K562 (cell line): ENCODE data around the gene RNF214. TPM values are rescaled to one million over a fixed set of nuclear protein-coding genes. Genes with fewer than 3 reads are reported as not detected.

Experiments used
- CBFB ChIP-seq: sonication (generic); formaldehyde crosslinking; IDR thresholded peaks from 2 replicates; pipeline ENCODE4 v1.4.0; 2020; ENCODE audit warnings: mild to moderate bottlenecking, missing genetic modification reagents
- DIDO1 ChIP-seq: fragments of 450-650 bp; IDR thresholded peaks from 2 replicates; pipeline ENCODE4 v1.6.1; 2016; ENCODE audit warnings: low read depth, missing biosample characterization, missing genetic modification characterization
- GTF2B ChIP-seq: IDR thresholded peaks from 2 replicates; pipeline ENCODE4 v1.6.1; 2011; ENCODE audit not compliant: insufficient read length; ENCODE audit errors: extremely low read depth
- KAT8 ChIP-seq: fragments of 450-650 bp; IDR thresholded peaks from 2 replicates; pipeline ENCODE4 v1.6.1; 2016; ENCODE audit warnings: low read depth, mild to moderate bottlenecking
- KLF10 ChIP-seq: fragments of 250-450 bp; sonication (Bioruptor Pico); IDR thresholded peaks from 2 replicates; pipeline ENCODE4 v1.6.1; 2021; ENCODE audit warnings: matching md5 sums
- MTA2 ChIP-seq: fragments of 450-650 bp; IDR thresholded peaks from 2 replicates; pipeline ENCODE4 v1.6.1; 2016; ENCODE audit warnings: low read depth
- MXD1 ChIP-seq: fragments of 250-450 bp; sonication (Bioruptor Pico); IDR thresholded peaks from 2 replicates; pipeline ENCODE4 v1.8.0; 2021; ENCODE audit warnings: borderline replicate concordance, mild to moderate bottlenecking, moderate library complexity; ENCODE audit not compliant: poor library complexity, severe bottlenecking
- MXI1 ChIP-seq: IDR thresholded peaks from 2 replicates; pipeline ENCODE4 v1.6.1; 2011; ENCODE audit warnings: low read depth, mild to moderate bottlenecking, improper control_type of control experiment, low read length
- NFIC ChIP-seq: fragments of 450-650 bp; IDR thresholded peaks from 2 replicates; pipeline ENCODE4 v1.6.1; 2017; ENCODE audit warnings: mild to moderate bottlenecking, inconsistent platforms
- NR0B1 ChIP-seq: fragments of 450-650 bp; IDR thresholded peaks from one replicate; pipeline ENCODE4 v1.6.1; 2018; ENCODE audit warnings: mild to moderate bottlenecking, moderate library complexity; ENCODE audit not compliant: partially characterized antibody
- RBFOX2 ChIP-seq: fragments of 200-400 bp; formaldehyde crosslinking; IDR thresholded peaks from 2 replicates; pipeline ENCODE4 v1.6.1; 2017; ENCODE audit warnings: low read depth, mild to moderate bottlenecking, low read length, moderate library complexity
- RBM14 ChIP-seq: fragments of 200-400 bp; formaldehyde crosslinking; IDR thresholded peaks from 2 replicates; pipeline ENCODE4 v1.6.1; 2018; ENCODE audit warnings: low read depth, mild to moderate bottlenecking, low read length, moderate library complexity, borderline replicate concordance; ENCODE audit not compliant: insufficient read depth
- SNAPC5 ChIP-seq: fragments of 250-450 bp; sonication (Bioruptor Pico); IDR thresholded peaks from 2 replicates; pipeline ENCODE4 v1.8.0; 2021; ENCODE audit warnings: moderate library complexity, mild to moderate bottlenecking, inconsistent platforms
- SRSF3 ChIP-seq: fragments of 200-400 bp; formaldehyde crosslinking; IDR thresholded peaks from 2 replicates; pipeline ENCODE4 v1.6.1; 2016; ENCODE audit warnings: mild to moderate bottlenecking, low read length, moderate library complexity; ENCODE audit not compliant: insufficient read depth
- ZBTB11 ChIP-seq, 3 experiments: fragments of 200-800 bp in 1 of 3; fragments of 250-450 bp in 1 of 3; fragments of 450-650 bp in 1 of 3; sonication (Bioruptor Pico) in 1 of 3; sonication (Bioruptor generic) in 1 of 3; formaldehyde crosslinking in 1 of 3; IDR thresholded peaks; 2 replicates each; pipeline versions ENCODE4 v1.6.1 to v1.8.0; 2016 to 2022; ENCODE audit warnings: mild to moderate bottlenecking in 2 of 3, missing genetic modification characterization in 2 of 3, missing compliant biosample characterization in 1 of 3, moderate library complexity in 1 of 3
- ZBTB12 ChIP-seq: fragments of 250-450 bp; sonication (Bioruptor Pico); IDR thresholded peaks from 2 replicates; pipeline ENCODE4 v1.4.0; 2020
- ZBTB8A ChIP-seq: fragments of 450-650 bp; IDR thresholded peaks from 2 replicates; pipeline ENCODE4 v1.6.1; 2018; ENCODE audit warnings: mild to moderate bottlenecking, moderate library complexity; ENCODE audit not compliant: partially characterized antibody
- ZEB2 ChIP-seq: fragments of 450-650 bp; IDR thresholded peaks from 2 replicates; pipeline ENCODE4 v1.6.1; 2016
- ZNF224 ChIP-seq: sonication (generic); formaldehyde crosslinking; IDR thresholded peaks from 2 replicates; pipeline ENCODE4 v1.8.0; 2022; ENCODE audit warnings: mild to moderate bottlenecking, missing genetic modification reagents
- ZNF316 ChIP-seq: fragments of 450-650 bp; IDR thresholded peaks from 2 replicates; pipeline ENCODE4 v1.6.1; 2016
- polyA plus RNA-seq, 8 experiments: library from polyadenylated mRNA; depleted of rRNA in 4 of 8; stranded (reverse) in 5 of 8; unstranded in 3 of 8; fragments of >200 nt; fragmentation: Nextera tagmentation in 2 of 8; fragmentation: Illumina TruSeq in 1 of 8; extraction: Ambion mirVana in 2 of 8; extraction: Trizol in 1 of 8; gene quantifications; 2 replicates each; pipeline versions ENCODE4 v1.2.1 to v1.2.3, GENCODE V29; 2011 to 2014; ENCODE audit warnings: inconsistent platforms in 1 of 8, missing spikeins in 1 of 8
- total RNA-seq, 7 experiments: library from RNA; depleted of rRNA in 6 of 7; stranded (reverse); fragments of >200 nt in 6 of 7; fragmentation: Illumina TruSeq in 2 of 7; extraction: Trizol in 2 of 7; gene quantifications; 2 replicates each; pipeline versions ENCODE4 v1.2.1 to v1.2.3, GENCODE V29; 2011 to 2021; ENCODE audit warnings: low replicate concordance in 1 of 7

RNF214 gene
- total and polyA plus RNA-seq, 9 of the 15 experiments (the other 6 are each of a cell fraction or from before 2014, with no cell fraction given): 6.6 to 24.8 (median 11.9) TPM

- peak; percentile 24; the same call in 1 of the 2 replicates for TF ChIP-seq ZEB2
- no peak for TF ChIP-seq NR0B1
- TF ChIP-seq NFIC: peak; percentile 9; the same call in 1 of the 2 replicates
- peak; percentile 53; the same call in 1 of the 2 replicates for TF ChIP-seq MXI1
- TF ChIP-seq GTF2B: no peak
- TF ChIP-seq ZNF224: 0 out of 2 replicates have a peak, but pooled peaks have one; percentile 56
- TF ChIP-seq RBM14: no peak
- TF ChIP-seq ZBTB11 (CRISPR knock-in tag; IDR thresholded peaks at IDR 0.05): peak in 1 of 3 experiments; percentile 83; a peak in 2 of 6 replicates
- peak; percentile 96 for TF ChIP-seq RBFOX2
- TF ChIP-seq DIDO1: no peak
- no peak for TF ChIP-seq MXD1 (CRISPR knock-in tag)
- no peak for TF ChIP-seq CBFB (CRISPR knock-in tag)
- no peak for TF ChIP-seq KAT8
- no peak for TF ChIP-seq MTA2
- no peak for TF ChIP-seq ZBTB12 (CRISPR knock-in tag)
- no peak for TF ChIP-seq SNAPC5 (CRISPR knock-in tag)
- TF ChIP-seq KLF10: no peak
- no peak for TF ChIP-seq SRSF3
- TF ChIP-seq ZBTB8A: no peak
- no peak for TF ChIP-seq ZNF316
Observed at GRCh38 chr11:117327567-117328374, 95.3 kb downstream of the RNF214 start, which contains the start of gene CEP164 (continued).
